Measurements from ENCODE around the gene NPAS3.

GRCh38 chr14:32968972-32969544, 30.4 kb downstream of the NPAS3 start:
- no peak for TF ChIP-seq CTCF (conservative IDR thresholded peaks at IDR 0.05 in 1 of 2, IDR thresholded peaks at IDR 0.05 in 1 of 2; ENCODE audit: low read depth in 1 of 2, low read length in 2 of 2)
- no peak for TF ChIP-seq EZH2 (IDR thresholded peaks at IDR 0.05; ENCODE audit: low read length, missing control alignments)
